GM12873 (cell line): ENCODE data around the gene RIPPLY1.

Source experiments
- CTCF ChIP-seq: IDR thresholded peaks from 2 replicates; pipeline ENCODE4 v1.5.1; 2012; ENCODE audit warnings: low read depth, mild to moderate bottlenecking, moderate library complexity, low read length, control low read depth; ENCODE audit not compliant: insufficient read depth; ENCODE audit errors: missing control alignments

RIPPLY1 gene

GRCh38 chrX:106932492-106932923, 29.4 kb upstream of the RIPPLY1 start:
- no peak for TF ChIP-seq CTCF

DNA sequence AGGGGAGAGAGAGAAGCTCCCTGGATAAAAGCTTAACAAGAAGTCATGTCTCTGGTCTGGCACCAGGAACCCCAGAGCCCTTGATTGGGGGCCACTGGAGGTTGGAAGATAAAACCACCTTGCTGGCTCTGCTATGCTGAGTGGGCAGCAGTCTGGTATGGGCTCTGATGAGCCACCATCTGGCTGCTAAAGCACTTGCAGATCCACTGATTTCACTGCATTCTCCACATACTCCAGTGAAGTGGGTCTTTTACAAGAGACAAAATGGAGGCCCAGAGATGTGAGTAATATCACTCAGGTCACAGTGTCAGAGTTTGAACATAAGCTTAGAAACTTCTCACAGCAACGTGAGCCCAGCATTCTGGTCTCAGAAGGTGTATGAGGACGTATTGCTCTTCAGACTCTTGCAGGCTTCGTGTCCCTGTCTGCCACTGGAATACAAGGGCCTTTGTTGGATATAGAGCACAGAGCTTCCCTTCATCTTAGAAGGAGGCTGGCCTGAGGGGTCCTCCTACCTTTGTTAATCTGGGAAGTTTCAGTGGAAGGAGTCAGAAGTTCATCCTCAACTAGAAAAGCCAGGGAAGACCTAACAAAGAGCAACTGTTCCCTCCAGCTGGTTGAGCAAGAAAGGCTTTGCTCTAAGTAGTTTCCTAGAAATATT, 28.8 kb upstream of the RIPPLY1 start:
- no peak for TF ChIP-seq CTCF

- TF ChIP-seq CTCF: no peak
Measured at GRCh38 chrX:106928227-106928626, 25.1 kb upstream of the RIPPLY1 start.

- no peak for TF ChIP-seq CTCF
Measured at GRCh38 chrX:106927700-106928099, 24.6 kb upstream of the RIPPLY1 start.

DNA sequence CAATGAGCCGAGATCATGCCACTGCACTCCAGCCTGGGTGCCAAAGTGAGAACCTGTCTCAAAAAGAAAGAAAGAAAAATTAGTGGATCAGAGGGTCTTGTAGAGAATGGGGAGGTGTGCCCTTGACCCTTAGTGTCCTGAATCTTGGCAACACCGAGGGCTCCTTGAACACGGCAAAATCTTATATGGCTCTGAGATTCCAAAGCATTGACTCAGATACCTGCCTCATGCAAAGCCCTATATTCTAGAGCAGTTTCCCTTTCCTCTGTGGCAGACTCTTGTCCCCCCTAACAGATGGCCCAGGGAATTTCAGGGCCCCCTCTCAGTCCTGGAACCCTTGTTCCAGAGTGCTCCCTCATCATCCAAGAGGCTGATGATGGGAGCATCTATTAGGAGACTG, 23.9 kb upstream of the RIPPLY1 start:
- no peak for TF ChIP-seq CTCF

DNA sequence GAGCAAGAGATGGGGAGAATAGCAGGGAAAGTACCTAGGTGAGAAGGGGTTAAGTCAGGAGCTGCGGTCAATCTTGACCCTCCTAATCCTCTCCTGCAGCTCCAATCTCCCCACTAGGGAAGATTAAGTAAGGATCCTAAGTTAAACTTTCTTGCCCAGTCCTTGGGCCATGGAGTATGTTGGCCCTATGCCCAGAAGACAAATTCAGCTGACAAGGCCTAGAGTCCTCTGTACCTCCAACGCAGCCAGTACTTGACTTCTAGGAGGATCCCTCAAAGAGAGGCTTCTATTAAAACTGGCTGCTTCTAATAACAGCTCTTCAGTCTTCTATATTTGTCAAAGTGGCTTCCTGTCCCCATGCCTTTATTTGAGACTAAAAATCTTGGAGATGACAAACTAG, 18.5 kb upstream of the RIPPLY1 start:
- TF ChIP-seq CTCF: no peak

DNA sequence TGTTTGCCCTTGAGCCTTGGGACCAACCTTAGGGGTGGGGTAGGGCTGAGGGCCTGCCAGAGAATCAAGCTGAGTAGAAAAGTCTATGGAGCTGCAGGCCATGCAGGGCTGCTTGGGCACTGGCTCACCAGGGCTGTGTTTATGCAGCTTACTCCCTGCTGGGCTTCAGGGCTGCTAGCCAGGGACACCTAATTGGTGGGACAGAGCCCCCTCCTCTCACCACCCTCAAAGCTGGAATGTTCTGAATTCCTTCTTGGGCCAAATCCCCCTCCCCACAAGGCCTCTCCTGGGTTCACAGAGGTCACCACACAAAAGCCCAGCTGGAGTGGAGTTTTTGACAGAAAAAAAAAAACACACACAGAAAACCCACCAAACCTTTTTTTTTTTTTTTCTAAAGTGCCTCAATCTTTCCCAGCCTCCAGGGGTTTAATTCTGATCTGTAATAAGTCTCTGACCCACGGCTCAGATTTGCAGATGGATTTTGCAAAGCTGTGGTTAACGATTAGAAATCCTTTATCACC, 16.9 kb upstream of the RIPPLY1 start, which contains the start of gene CLDN2:
Gene CLDN2 (plus strand): TSS at position 471 of the 521 bp plus-strand sequence. CDS start 7,827 bp downstream, outside the sequence.
- TF ChIP-seq CTCF: no peak
